ENCODE data around the gene TRPM8.
A peak's percentile ranks its signal among the peaks of the same experiment; 100 is the strongest.

The TRPM8 gene

GRCh38 chr2:233977296-233977837 is 60.2 kb downstream of the TRPM8 start:
- H3K4me3 ChIP-seq (ENCODE audit: control insufficient read depth, low read depth, low read length), result no peak overlapping the region
- no peak for DNase-seq (ENCODE audit: low read depth)
- TF ChIP-seq, protein P1, sequence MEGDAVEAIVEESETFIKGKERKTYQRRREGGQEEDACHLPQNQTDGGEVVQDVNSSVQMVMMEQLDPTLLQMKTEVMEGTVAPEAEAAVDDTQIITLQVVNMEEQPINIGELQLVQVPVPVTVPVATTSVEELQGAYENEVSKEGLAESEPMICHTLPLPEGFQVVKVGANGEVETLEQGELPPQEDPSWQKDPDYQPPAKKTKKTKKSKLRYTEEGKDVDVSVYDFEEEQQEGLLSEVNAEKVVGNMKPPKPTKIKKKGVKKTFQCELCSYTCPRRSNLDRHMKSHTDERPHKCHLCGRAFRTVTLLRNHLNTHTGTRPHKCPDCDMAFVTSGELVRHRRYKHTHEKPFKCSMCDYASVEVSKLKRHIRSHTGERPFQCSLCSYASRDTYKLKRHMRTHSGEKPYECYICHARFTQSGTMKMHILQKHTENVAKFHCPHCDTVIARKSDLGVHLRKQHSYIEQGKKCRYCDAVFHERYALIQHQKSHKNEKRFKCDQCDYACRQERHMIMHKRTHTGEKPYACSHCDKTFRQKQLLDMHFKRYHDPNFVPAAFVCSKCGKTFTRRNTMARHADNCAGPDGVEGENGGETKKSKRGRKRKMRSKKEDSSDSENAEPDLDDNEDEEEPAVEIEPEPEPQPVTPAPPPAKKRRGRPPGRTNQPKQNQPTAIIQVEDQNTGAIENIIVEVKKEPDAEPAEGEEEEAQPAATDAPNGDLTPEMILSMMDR (conservative IDR thresholded peaks at IDR 0.05; ENCODE audit: control insufficient read depth, insufficient read depth, low read depth, low read length), result no peak

- TF ChIP-seq, protein P1 (conservative IDR thresholded peaks at IDR 0.05; ENCODE audit: control insufficient read depth, insufficient read depth, low read depth, low read length), result no peak
- H3K4me3 ChIP-seq (ENCODE audit: control insufficient read depth, low read depth, low read length), result no peak overlapping the region
- peak; percentile 68 for DNase-seq (ENCODE audit: low read depth)
Measured at GRCh38 chr2:233979748-233980147, 62.6 kb downstream of the TRPM8 start.

DNA sequence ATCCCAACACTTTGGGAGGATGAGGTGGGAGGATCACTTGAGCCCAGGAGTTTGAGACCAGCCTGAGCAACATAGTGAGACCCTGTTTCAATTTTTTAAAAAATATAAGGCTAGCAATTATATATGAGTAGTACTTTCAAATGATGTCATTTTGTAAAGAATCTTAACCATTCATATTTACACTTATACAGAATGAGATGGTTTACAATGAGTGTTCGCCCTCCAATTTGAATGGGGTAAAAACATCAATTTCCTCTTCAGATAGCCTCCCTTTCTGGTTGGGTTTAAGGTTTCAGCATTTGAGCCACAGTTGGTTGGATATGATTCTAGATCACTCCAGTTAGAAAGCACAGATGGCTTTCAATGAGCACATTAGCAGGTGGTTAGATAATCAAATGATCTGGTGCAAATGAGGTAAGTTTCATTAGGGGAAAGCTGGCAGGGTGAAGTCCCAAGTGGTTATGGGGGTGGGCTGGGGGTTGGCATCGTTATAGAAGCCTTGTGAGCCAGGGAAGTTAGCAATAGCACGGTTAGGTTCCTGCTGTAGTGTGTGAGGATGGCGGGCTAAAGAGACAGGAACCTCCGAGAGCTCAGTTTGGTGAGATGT is 63.9 kb downstream of the TRPM8 start:
- no peak overlapping the region for H3K4me3 ChIP-seq (ENCODE audit: control insufficient read depth, low read depth, low read length)
- TF ChIP-seq, protein P1 (conservative IDR thresholded peaks at IDR 0.05; ENCODE audit: control insufficient read depth, insufficient read depth, low read depth, low read length), result no peak
- DNase-seq (ENCODE audit: low read depth), result no peak

- no peak for DNase-seq (ENCODE audit: low read depth)
- H3K4me3 ChIP-seq (ENCODE audit: control insufficient read depth, low read depth, low read length), result no peak overlapping the region
- TF ChIP-seq, protein P1 (conservative IDR thresholded peaks at IDR 0.05; ENCODE audit: control insufficient read depth, insufficient read depth, low read depth, low read length), result no peak
Measured at GRCh38 chr2:233981574-233982420, 64.6 kb downstream of the TRPM8 start.

DNA sequence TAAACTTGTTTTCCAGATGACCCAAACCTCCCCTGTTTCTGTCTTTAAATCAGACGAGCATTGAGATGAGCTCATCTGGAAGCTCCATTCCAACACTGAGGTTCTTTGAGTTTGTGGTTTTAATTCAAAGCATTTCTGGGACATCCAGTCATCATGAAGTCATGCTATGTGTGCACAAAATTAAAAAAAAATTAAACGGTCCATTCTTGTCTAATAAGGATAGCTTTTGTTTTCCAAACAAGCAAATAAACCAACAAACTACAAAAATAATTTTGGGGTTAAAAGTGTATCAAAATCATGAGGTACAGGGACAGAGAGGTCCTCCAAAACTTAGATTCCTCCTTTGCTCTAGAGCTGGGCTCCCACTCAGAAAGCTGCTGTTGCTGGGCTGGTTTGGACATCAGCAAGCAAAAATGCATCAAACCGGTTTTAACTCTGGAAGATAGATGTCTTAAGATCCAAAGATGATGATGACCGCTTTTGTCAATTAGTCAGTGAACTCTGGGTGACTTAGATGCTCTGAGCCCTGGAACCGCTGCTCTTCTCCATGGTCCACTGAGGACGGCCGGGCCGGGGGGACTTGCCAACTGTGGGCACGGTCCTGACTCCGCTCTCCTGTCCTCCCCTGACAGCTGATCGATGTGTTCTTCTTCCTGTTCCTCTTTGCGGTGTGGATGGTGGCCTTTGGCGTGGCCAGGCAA is 65.4 kb downstream of the TRPM8 start:
- H3K4me3 ChIP-seq (ENCODE audit: control insufficient read depth, low read depth, low read length), result no peak overlapping the region
- peak; percentile 96 for DNase-seq (ENCODE audit: low read depth)
- TF ChIP-seq, protein P1 (conservative IDR thresholded peaks at IDR 0.05; ENCODE audit: control insufficient read depth, insufficient read depth, low read depth, low read length), result no peak

DNA sequence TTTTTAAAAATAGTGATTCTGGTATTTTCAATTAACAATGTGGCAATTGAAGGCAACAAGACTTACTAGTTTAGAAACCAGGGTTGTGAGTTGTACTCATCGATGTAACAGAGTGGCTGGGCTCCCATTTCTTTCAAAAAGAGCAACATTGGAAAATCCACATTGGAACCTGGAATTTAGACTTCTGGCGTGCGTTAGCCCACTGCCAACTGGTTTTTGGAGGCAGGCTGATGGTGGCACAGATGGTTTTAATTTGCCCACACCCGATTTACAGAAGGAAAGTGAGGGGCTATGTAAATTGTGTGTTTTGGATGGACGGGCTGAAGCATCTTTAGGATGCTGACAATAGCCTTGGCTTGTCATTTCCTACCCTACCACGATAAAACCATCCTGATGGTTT is 66.3 kb downstream of the TRPM8 start:
- no peak for DNase-seq (ENCODE audit: low read depth)
- H3K4me3 ChIP-seq (ENCODE audit: control insufficient read depth, low read depth, low read length), result no peak overlapping the region
- TF ChIP-seq, protein P1 (conservative IDR thresholded peaks at IDR 0.05; ENCODE audit: control insufficient read depth, insufficient read depth, low read depth, low read length), result no peak

Data from fibroblast of mammary gland (primary cell).